Astrocyte (in vitro differentiated cells and primary cell): Measurements from ENCODE around the gene RTP3. TPM values are rescaled to one million over a fixed set of nuclear protein-coding genes. Genes with fewer than 3 reads are reported as not detected.

ENCODE experiments used
- DNase-seq: peaks from one replicate; pipeline ENCODE4 v3.0.0-alpha.2; 2010; ENCODE audit warnings: low read depth
- FAIRE-seq: peaks from 2 replicates; lab custom pipeline; 2011; peaks lifted over from hg19 to GRCh38; lab: Jason Lieb, UNC
- H2AFZ ChIP-seq: 2 replicates; pipeline ENCODE4 v1.6.0; 2012; ENCODE audit warnings: low read depth, low read length, inconsistent platforms
- H3K27ac ChIP-seq: 2 replicates; pipeline ENCODE4 v1.5.1; 2011; ENCODE audit warnings: low read depth, low read length, inconsistent platforms
- H3K27me3 ChIP-seq: 2 replicates; pipeline ENCODE4 v1.6.0; 2011; ENCODE audit warnings: low read length, inconsistent platforms; ENCODE audit not compliant: insufficient read depth
- H3K36me3 ChIP-seq: 2 replicates; pipeline ENCODE4 v1.5.1; 2011; ENCODE audit warnings: low read length, inconsistent platforms; ENCODE audit not compliant: insufficient read depth
- H3K4me1 ChIP-seq: 2 replicates; pipeline ENCODE4 v1.5.1; 2011; ENCODE audit warnings: low read length, inconsistent platforms; ENCODE audit not compliant: insufficient read depth
- H3K4me2 ChIP-seq: 2 replicates; pipeline ENCODE4 v1.6.0; 2012; ENCODE audit warnings: low read length, inconsistent platforms
- H3K4me3 ChIP-seq: 2 replicates; pipeline ENCODE4 v1.5.1; 2011; ENCODE audit warnings: low read depth, mild to moderate bottlenecking, low read length, inconsistent platforms; ENCODE audit not compliant: insufficient read depth
- H3K79me2 ChIP-seq: 2 replicates; pipeline ENCODE4 v1.6.0; 2012; ENCODE audit warnings: mild to moderate bottlenecking, low read length, inconsistent platforms; ENCODE audit not compliant: insufficient read depth
- H3K9ac ChIP-seq: 2 replicates; pipeline ENCODE4 v1.6.0; 2012; ENCODE audit warnings: mild to moderate bottlenecking, low read length, inconsistent platforms
- H3K9me3 ChIP-seq: 2 replicates; pipeline ENCODE4 v1.5.1; 2012; ENCODE audit warnings: low read depth, mild to moderate bottlenecking, low read length, inconsistent platforms; ENCODE audit not compliant: insufficient read depth
- H4K20me1 ChIP-seq: 2 replicates; pipeline ENCODE4 v1.6.0; 2012; ENCODE audit warnings: low read length, inconsistent platforms; ENCODE audit not compliant: insufficient read depth
- H3K27ac Mint-ChIP-seq: one replicate; pipeline ENCODE4 v1.8.0; 2021; ENCODE audit warnings: mild to moderate bottlenecking, mixed read lengths; ENCODE audit not compliant: unreplicated experiment
- H3K27me3 Mint-ChIP-seq: one replicate; pipeline ENCODE4 v1.8.0; 2021; ENCODE audit warnings: low read depth, mixed read lengths; ENCODE audit not compliant: unreplicated experiment
- H3K36me3 Mint-ChIP-seq: one replicate; pipeline ENCODE4 v1.8.0; 2021; ENCODE audit warnings: low read depth, mixed read lengths; ENCODE audit not compliant: unreplicated experiment
- H3K4me1 Mint-ChIP-seq: one replicate; pipeline ENCODE4 v1.8.0; 2021; ENCODE audit warnings: low read depth, mixed read lengths; ENCODE audit not compliant: unreplicated experiment
- H3K4me3 Mint-ChIP-seq: one replicate; pipeline ENCODE4 v1.8.0; 2021; ENCODE audit warnings: mild to moderate bottlenecking, moderate library complexity, mixed read lengths; ENCODE audit not compliant: unreplicated experiment
- H3K9me3 Mint-ChIP-seq: one replicate; pipeline ENCODE4 v1.8.0; 2021; ENCODE audit warnings: mild to moderate bottlenecking, mixed read lengths; ENCODE audit not compliant: unreplicated experiment
- EZH2 ChIP-seq: IDR thresholded peaks from 2 replicates; pipeline ENCODE4 v1.6.1; 2012; ENCODE audit warnings: mild to moderate bottlenecking, low read length, inconsistent platforms; ENCODE audit not compliant: insufficient read depth
- total RNA-seq: library from RNA; stranded (reverse); gene quantifications from 2 replicates; pipeline ENCODE4 v1.2.1, GENCODE V29; 2021
- TF ChIP-seq, protein P1 (sequence below): IDR thresholded peaks from 2 replicates; pipeline ENCODE4 v1.5.1; 2011; ENCODE audit warnings: low read depth, mild to moderate bottlenecking, inconsistent platforms, low read length, moderate library complexity; ENCODE audit not compliant: insufficient read depth

The RTP3 gene
- total RNA-seq, 1 donor from 2014 or later: not detected

DNA sequence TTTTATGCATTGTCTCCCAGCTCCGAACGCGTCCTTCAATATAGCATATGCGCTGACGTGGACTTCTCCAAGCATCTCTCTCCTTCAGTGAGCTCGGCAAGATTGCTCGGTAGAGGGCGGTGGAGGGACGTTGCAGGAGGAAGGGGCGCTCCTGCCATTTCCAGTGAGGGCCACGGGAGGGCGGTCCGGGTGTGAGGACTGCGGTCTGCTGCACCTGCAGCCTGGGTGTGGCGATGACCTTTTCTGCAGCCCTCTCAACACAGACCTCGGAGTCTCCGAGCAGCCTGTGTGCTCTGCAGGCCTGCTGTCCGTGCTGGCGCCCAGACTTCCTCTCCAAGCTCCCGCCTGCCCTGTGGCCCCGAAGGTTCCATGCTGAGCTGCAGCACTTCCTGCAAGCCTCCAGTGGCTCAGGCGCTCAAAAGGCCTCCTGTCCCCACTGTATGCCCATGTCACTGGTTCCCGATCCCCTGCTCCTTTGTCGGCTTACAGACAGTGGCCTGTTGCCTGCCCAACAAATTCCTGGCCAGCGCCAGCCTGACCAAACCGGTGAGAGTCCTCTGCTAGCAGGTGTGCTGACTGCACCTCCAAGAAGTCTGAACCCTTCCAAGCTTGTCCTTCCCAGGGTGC is 8.9 kb upstream of the RTP3 start:
- Histone ChIP-seq H3K9me3 (no peaks in the 10 kb centered on the region), H2AFZ (no peak overlapping the region), H3K36me3 (no peaks in the 10 kb centered on the region), H3K27ac (no peak overlapping the region), H3K4me1 (peaks cover 14% of the 10 kb centered on the region), H3K9ac (no peak overlapping the region), H3K27me3 (no peaks in the 10 kb centered on the region), H3K4me3 (no peak overlapping the region), H4K20me1 (no peaks in the 10 kb centered on the region), H3K4me2 (peak overlapping the region; percentile 42), H3K79me2 (no peaks in the 10 kb centered on the region)
- H3K27me3 Mint-ChIP-seq: peaks cover 12% of the 10 kb centered on the region
- peaks cover 4% of the 10 kb centered on the region for H3K9me3 Mint-ChIP-seq
- TF ChIP-seq, protein P1, sequence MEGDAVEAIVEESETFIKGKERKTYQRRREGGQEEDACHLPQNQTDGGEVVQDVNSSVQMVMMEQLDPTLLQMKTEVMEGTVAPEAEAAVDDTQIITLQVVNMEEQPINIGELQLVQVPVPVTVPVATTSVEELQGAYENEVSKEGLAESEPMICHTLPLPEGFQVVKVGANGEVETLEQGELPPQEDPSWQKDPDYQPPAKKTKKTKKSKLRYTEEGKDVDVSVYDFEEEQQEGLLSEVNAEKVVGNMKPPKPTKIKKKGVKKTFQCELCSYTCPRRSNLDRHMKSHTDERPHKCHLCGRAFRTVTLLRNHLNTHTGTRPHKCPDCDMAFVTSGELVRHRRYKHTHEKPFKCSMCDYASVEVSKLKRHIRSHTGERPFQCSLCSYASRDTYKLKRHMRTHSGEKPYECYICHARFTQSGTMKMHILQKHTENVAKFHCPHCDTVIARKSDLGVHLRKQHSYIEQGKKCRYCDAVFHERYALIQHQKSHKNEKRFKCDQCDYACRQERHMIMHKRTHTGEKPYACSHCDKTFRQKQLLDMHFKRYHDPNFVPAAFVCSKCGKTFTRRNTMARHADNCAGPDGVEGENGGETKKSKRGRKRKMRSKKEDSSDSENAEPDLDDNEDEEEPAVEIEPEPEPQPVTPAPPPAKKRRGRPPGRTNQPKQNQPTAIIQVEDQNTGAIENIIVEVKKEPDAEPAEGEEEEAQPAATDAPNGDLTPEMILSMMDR: peak; percentile 98
- no peak for TF ChIP-seq EZH2
- FAIRE-seq (no peak), DNase-seq (peak; percentile 72)
- peaks cover 20% of the 10 kb centered on the region for H3K4me1 Mint-ChIP-seq
- H3K4me3 Mint-ChIP-seq: peak overlapping the region; percentile 20
- H3K36me3 Mint-ChIP-seq: peaks cover 1% of the 10 kb centered on the region
- no peak overlapping the region for H3K27ac Mint-ChIP-seq

DNA sequence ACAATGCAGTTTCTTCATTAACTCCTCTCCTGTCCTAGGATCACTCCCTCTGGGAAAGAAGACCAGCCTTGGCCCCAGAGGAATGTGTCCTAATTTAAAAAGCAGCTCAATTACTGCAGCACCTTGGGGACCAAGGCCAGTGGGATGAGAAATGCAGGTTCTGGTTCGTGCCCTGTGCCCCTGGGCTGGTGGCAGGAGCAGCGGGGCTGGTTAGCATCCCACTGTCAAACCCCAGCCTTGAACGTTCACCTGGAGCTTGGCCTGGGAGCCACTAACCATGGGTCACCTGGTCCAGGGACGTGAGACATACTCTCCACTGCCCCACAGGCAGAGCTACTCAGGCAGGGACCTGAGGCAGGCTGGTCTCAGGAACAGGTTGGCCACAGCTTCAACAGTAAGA is 8.4 kb upstream of the RTP3 start:
- Histone ChIP-seq H3K27me3 (no peaks in the 10 kb centered on the region), H2AFZ (no peak overlapping the region), H3K4me1 (peaks cover 14% of the 10 kb centered on the region), H3K79me2 (no peaks in the 10 kb centered on the region), H3K9me3 (no peaks in the 10 kb centered on the region), H3K4me2 (peak overlapping the region; percentile 42), H4K20me1 (no peaks in the 10 kb centered on the region), H3K9ac (peak overlapping the region; percentile 21), H3K4me3 (no peak overlapping the region), H3K36me3 (no peaks in the 10 kb centered on the region), H3K27ac (peak overlapping the region; percentile 17)
- peaks cover 4% of the 10 kb centered on the region for H3K9me3 Mint-ChIP-seq
- H3K27ac Mint-ChIP-seq: peak overlapping the region; percentile 34
- FAIRE-seq: no peak
- H3K4me3 Mint-ChIP-seq: no peak overlapping the region
- no peak for DNase-seq
- H3K4me1 Mint-ChIP-seq: peaks cover 20% of the 10 kb centered on the region
- TF ChIP-seq EZH2: no peak
- TF ChIP-seq, protein P1: no peak
- H3K27me3 Mint-ChIP-seq: peaks cover 12% of the 10 kb centered on the region
- H3K36me3 Mint-ChIP-seq: peaks cover 1% of the 10 kb centered on the region

DNA sequence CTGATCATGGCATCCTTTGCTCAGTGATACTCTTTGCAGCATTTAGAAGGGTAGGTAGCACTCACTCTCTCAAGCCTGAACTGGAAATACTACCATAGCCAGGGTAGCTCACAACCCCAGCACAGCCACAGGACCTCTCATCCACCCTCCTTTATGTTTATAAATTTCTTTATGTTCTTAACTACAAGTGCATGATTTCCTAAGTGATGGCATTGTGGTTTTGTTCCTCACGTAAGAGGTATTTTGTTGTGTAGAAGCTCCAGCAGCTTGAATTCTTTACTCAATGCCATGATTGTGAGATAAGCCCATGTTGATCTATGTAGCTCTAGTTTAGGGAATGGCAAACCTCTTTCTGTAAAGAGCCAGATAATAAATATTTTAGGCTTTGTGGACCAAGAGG is 7.9 kb upstream of the RTP3 start:
- Mint-ChIP-seq H3K9me3 (peaks cover 4% of the 10 kb centered on the region), H3K27me3 (peaks cover 12% of the 10 kb centered on the region), H3K4me3 (no peak overlapping the region), H3K36me3 (peaks cover 1% of the 10 kb centered on the region), H3K4me1 (peaks cover 20% of the 10 kb centered on the region), H3K27ac (peak overlapping the region; percentile 34)
- H3K9ac ChIP-seq: peak overlapping the region; percentile 21
- H3K79me2 ChIP-seq: no peaks in the 10 kb centered on the region
- H4K20me1 ChIP-seq: no peaks in the 10 kb centered on the region
- peak overlapping the region; percentile 17 for H3K27ac ChIP-seq
- H3K9me3 ChIP-seq: no peaks in the 10 kb centered on the region
- H3K4me2 ChIP-seq: no peak overlapping the region
- H3K4me1 ChIP-seq: peaks cover 14% of the 10 kb centered on the region
- no peak overlapping the region for H2AFZ ChIP-seq
- FAIRE-seq: no peak
- DNase-seq: peak; percentile 86
- no peaks in the 10 kb centered on the region for H3K36me3 ChIP-seq
- no peak for TF ChIP-seq EZH2
- TF ChIP-seq, protein P1: no peak
- no peak overlapping the region for H3K4me3 ChIP-seq
- no peaks in the 10 kb centered on the region for H3K27me3 ChIP-seq
